GM23338 (cell line): Measurements from ENCODE around the gene ACSM2A. TPM values are rescaled to one million over a fixed set of nuclear protein-coding genes. Genes with fewer than 3 reads are reported as not detected.

Source experiments
- ATAC-seq: fragments of 200-7000 bp; cut with Tn5 transposase; 3 replicates; pipeline ENCODE4 v1.9.1; 2020
- DNase-seq: peaks from one replicate; pipeline ENCODE4 v3.0.0-alpha.2; 2015; ENCODE audit warnings: low spot score
- H2AFZ ChIP-seq: fragments of 200-600 bp; sonication (generic); 2 replicates; pipeline ENCODE4 v1.8.0; 2016; ENCODE audit warnings: antibody characterized with exemption, mild to moderate bottlenecking, moderate library complexity
- H3F3A ChIP-seq: fragments of 200-600 bp; sonication (generic); replicated peaks from 2 replicates; pipeline ENCODE4 v1.8.0; 2017; ENCODE audit warnings: antibody characterized with exemption, mixed run types, low read depth
- H3K27ac ChIP-seq: fragments of 200-600 bp; sonication (generic); 2 replicates; pipeline ENCODE4 v1.6.1; 2016; ENCODE audit warnings: low read depth
- H3K27me3 ChIP-seq: fragments of 200-600 bp; sonication (generic); 2 replicates; pipeline ENCODE4 v1.8.0; 2016; ENCODE audit warnings: mild to moderate bottlenecking, mixed run types, moderate library complexity; ENCODE audit not compliant: insufficient read depth
- H3K36me3 ChIP-seq: fragments of 200-600 bp; sonication (generic); 2 replicates; pipeline ENCODE4 v1.8.0; 2016; ENCODE audit warnings: mild to moderate bottlenecking; ENCODE audit not compliant: insufficient read depth
- H3K4me1 ChIP-seq: fragments of 200-600 bp; sonication (generic); 2 replicates; pipeline ENCODE4 v1.8.0; 2016; ENCODE audit warnings: mild to moderate bottlenecking, moderate library complexity; ENCODE audit not compliant: insufficient read depth
- H3K4me2 ChIP-seq: fragments of 200-600 bp; sonication (generic); 2 replicates; pipeline ENCODE4 v1.7.1; 2017; ENCODE audit warnings: mixed run types
- H3K4me3 ChIP-seq: fragments of 200-600 bp; sonication (generic); 2 replicates; pipeline ENCODE4 v1.6.1; 2016; ENCODE audit warnings: mixed run types
- H3K79me2 ChIP-seq: fragments of 200-600 bp; sonication (generic); replicated peaks from 2 replicates; pipeline ENCODE4 v1.8.0; 2017; ENCODE audit warnings: mild to moderate bottlenecking; ENCODE audit not compliant: insufficient read depth
- H3K9me2 ChIP-seq: fragments of 200-600 bp; sonication (generic); 2 replicates; pipeline ENCODE4 v1.8.0; 2017; ENCODE audit not compliant: insufficient read depth
- H4K20me1 ChIP-seq: fragments of 200-600 bp; sonication (generic); replicated peaks from 2 replicates; pipeline ENCODE4 v1.8.0; 2017; ENCODE audit warnings: mild to moderate bottlenecking; ENCODE audit not compliant: insufficient read depth
- H3K27ac Mint-ChIP-seq: 2 replicates; pipeline ENCODE4 v1.8.0; 2020; ENCODE audit warnings: inconsistent platforms, mild to moderate bottlenecking, moderate library complexity, mixed read lengths
- H3K27me3 Mint-ChIP-seq: 3 replicates; pipeline ENCODE4 v1.8.0; 2022; ENCODE audit warnings: low read depth, mild to moderate bottlenecking, moderate library complexity, mixed read lengths, inconsistent platforms; ENCODE audit not compliant: insufficient read depth, poor library complexity
- H3K36me3 Mint-ChIP-seq: 3 replicates; pipeline ENCODE4 v1.8.0; 2021; ENCODE audit warnings: low read depth, mild to moderate bottlenecking, inconsistent platforms, moderate library complexity, mixed read lengths
- H3K4me1 Mint-ChIP-seq: 3 replicates; pipeline ENCODE4 v1.8.0; 2020; ENCODE audit warnings: mild to moderate bottlenecking, inconsistent platforms, mixed read lengths
- H3K4me3 Mint-ChIP-seq: 3 replicates; pipeline ENCODE4 v1.8.0; 2021; ENCODE audit warnings: moderate library complexity, mild to moderate bottlenecking, inconsistent platforms, mixed read lengths
- H3K9me3 Mint-ChIP-seq: 3 replicates; pipeline ENCODE4 v1.8.0; 2020; ENCODE audit warnings: moderate library complexity, mild to moderate bottlenecking, inconsistent platforms, mixed read lengths
- CREB1 ChIP-seq: fragments of 250-450 bp; sonication (Bioruptor Pico); IDR thresholded peaks from 2 replicates; pipeline ENCODE4 v1.5.0; 2020; ENCODE audit warnings: low read depth, mild to moderate bottlenecking, moderate library complexity
- ETS1 ChIP-seq: IDR thresholded peaks from 2 replicates; pipeline ENCODE4 v1.6.1; 2016; ENCODE audit warnings: antibody characterized with exemption
- EZH2 ChIP-seq: fragments of 200-600 bp; sonication (generic); IDR thresholded peaks from one replicate; pipeline ENCODE4 v1.8.0; 2017; ENCODE audit warnings: antibody characterized with exemption, mild to moderate bottlenecking, low read depth; ENCODE audit not compliant: unreplicated experiment
- EZH2phosphoT487 ChIP-seq: fragments of 200-600 bp; sonication (generic); IDR thresholded peaks from one replicate; pipeline ENCODE4 v1.8.1; 2018; ENCODE audit warnings: antibody characterized with exemption; ENCODE audit not compliant: unreplicated experiment
- JUNB ChIP-seq: IDR thresholded peaks from one replicate; pipeline ENCODE4 v1.6.1; 2016; ENCODE audit warnings: antibody characterized with exemption; ENCODE audit not compliant: unreplicated experiment
- NANOG ChIP-seq: IDR thresholded peaks from 2 replicates; pipeline ENCODE4 v1.6.1; 2016; ENCODE audit warnings: antibody characterized with exemption, borderline replicate concordance
- POLR2AphosphoS5 ChIP-seq: IDR thresholded peaks from 2 replicates; pipeline ENCODE4 v1.6.1; 2016; ENCODE audit warnings: antibody characterized with exemption, low read depth
- REST ChIP-seq: IDR thresholded peaks from one replicate; pipeline ENCODE4 v1.6.1; 2018; ENCODE audit warnings: antibody characterized with exemption; ENCODE audit not compliant: unreplicated experiment
- STAT1 ChIP-seq: IDR thresholded peaks from one replicate; pipeline ENCODE4 v1.6.1; 2016; ENCODE audit warnings: antibody characterized with exemption; ENCODE audit not compliant: unreplicated experiment
- ZNF114 ChIP-seq: fragments of 250-450 bp; sonication (Bioruptor Pico); IDR thresholded peaks from 2 replicates; pipeline ENCODE4 v1.5.0; 2020; ENCODE audit warnings: mild to moderate bottlenecking, moderate library complexity
- ZNF331 ChIP-seq: fragments of 250-450 bp; sonication (Bioruptor Pico); IDR thresholded peaks from 2 replicates; pipeline ENCODE4 v1.5.0; 2020; ENCODE audit warnings: low read depth, mild to moderate bottlenecking, moderate library complexity
- ZNF462 ChIP-seq: fragments of 250-450 bp; sonication (Bioruptor Pico); IDR thresholded peaks from 2 replicates; pipeline ENCODE4 v1.5.0; 2020; ENCODE audit warnings: mild to moderate bottlenecking, moderate library complexity
- polyA plus RNA-seq: library from polyadenylated mRNA; unstranded; fragments of >200 nt; fragmentation: Nextera tagmentation; extraction: Ambion mirVana; gene quantifications from 2 replicates; pipeline ENCODE4 v1.2.1, GENCODE V29; 2016
- total RNA-seq: library from RNA; depleted of rRNA; stranded (reverse); fragments of >200 nt; shearing (Covaris generic); gene quantifications from 2 replicates; pipeline ENCODE4 v1.2.3, GENCODE V29; 2014
- TF ChIP-seq, protein P1 (sequence below), 2 experiments: fragments of 200-600 bp in 1 of 2; sonication (generic) in 1 of 2; conservative IDR thresholded peaks; 2 replicates each; pipeline versions ENCODE4 v1.5.1 to v1.6.1; 2016 to 2017; ENCODE audit warnings: antibody characterized with exemption in 2 of 2, low read depth in 2 of 2, mild to moderate bottlenecking in 2 of 2, moderate library complexity in 1 of 2

Gene ACSM2A
- total and polyA plus RNA-seq, 2 experiments from 2014 or later: not detected

- no peak overlapping the region for H3K27ac ChIP-seq
- peaks cover 3% of the 10 kb centered on the region; the same call in 1 of the 3 replicates for H3K9me3 Mint-ChIP-seq
- H3K79me2 ChIP-seq: no peaks in the 10 kb centered on the region
- H4K20me1 ChIP-seq: no peaks in the 10 kb centered on the region
- no peaks in the 10 kb centered on the region for H3K36me3 Mint-ChIP-seq
- no peak overlapping the region for H3K4me3 ChIP-seq
- no peak overlapping the region for H3K4me3 Mint-ChIP-seq
- H3K9me2 ChIP-seq: peaks cover 3% of the 10 kb centered on the region; the same call in 1 of the 2 replicates
- H3K27ac Mint-ChIP-seq: no peak overlapping the region
- no peak overlapping the region for H2AFZ ChIP-seq
- DNase-seq: no peak
- no peaks in the 10 kb centered on the region for H3K27me3 Mint-ChIP-seq
- no peaks in the 10 kb centered on the region for H3F3A ChIP-seq
- TF ChIP-seq STAT1: no peak
- no peak for TF ChIP-seq ETS1
- TF ChIP-seq CREB1 (CRISPR knock-in tag): no peak
- TF ChIP-seq, protein P1, sequence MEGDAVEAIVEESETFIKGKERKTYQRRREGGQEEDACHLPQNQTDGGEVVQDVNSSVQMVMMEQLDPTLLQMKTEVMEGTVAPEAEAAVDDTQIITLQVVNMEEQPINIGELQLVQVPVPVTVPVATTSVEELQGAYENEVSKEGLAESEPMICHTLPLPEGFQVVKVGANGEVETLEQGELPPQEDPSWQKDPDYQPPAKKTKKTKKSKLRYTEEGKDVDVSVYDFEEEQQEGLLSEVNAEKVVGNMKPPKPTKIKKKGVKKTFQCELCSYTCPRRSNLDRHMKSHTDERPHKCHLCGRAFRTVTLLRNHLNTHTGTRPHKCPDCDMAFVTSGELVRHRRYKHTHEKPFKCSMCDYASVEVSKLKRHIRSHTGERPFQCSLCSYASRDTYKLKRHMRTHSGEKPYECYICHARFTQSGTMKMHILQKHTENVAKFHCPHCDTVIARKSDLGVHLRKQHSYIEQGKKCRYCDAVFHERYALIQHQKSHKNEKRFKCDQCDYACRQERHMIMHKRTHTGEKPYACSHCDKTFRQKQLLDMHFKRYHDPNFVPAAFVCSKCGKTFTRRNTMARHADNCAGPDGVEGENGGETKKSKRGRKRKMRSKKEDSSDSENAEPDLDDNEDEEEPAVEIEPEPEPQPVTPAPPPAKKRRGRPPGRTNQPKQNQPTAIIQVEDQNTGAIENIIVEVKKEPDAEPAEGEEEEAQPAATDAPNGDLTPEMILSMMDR (conservative IDR thresholded peaks at IDR 0.05; ENCODE audit: low read depth in 2 of 2): no peak
- no peak for TF ChIP-seq REST
- TF ChIP-seq NANOG: no peak
- no peak for TF ChIP-seq POLR2AphosphoS5
- TF ChIP-seq ZNF114 (CRISPR knock-in tag): no peak
- TF ChIP-seq JUNB: no peak
- no peak for TF ChIP-seq EZH2phosphoT487
- TF ChIP-seq EZH2: no peak
- no peak for TF ChIP-seq ZNF331
- TF ChIP-seq ZNF462 (CRISPR knock-in tag): no peak
- H3K4me1 ChIP-seq: no peaks in the 10 kb centered on the region
- no peaks in the 10 kb centered on the region for H3K36me3 ChIP-seq
- no peak overlapping the region for H3K4me2 ChIP-seq
- no peaks in the 10 kb centered on the region for H3K27me3 ChIP-seq
- H3K4me1 Mint-ChIP-seq: peaks cover 6% of the 10 kb centered on the region
- ATAC-seq: no peak
Observed at GRCh38 chr16:20410121-20410723, 41.1 kb upstream of the ACSM2A start.
